HEK293 (cell line): Measurements from ENCODE around the gene COQ3.
A peak's percentile ranks its signal among the peaks of the same experiment; 100 is the strongest.

Source experiments
- CTCF ChIA-PET: fragments of 350-600 bp; formaldehyde crosslinking; extraction: SDS; loops from one replicate; lab custom pipeline; 2021; ENCODE audit warnings: antibody characterized with exemption; lab: Yijun Ruan, JAX
- POLR2A ChIA-PET: fragments of 300-600 bp; formaldehyde crosslinking; extraction: SDS; loops from one replicate; lab custom pipeline; 2020; ENCODE audit warnings: antibody characterized with exemption, inconsistent platforms; lab: Yijun Ruan, JAX
- H3K27ac ChIP-seq: fragments of 200-500 bp; sonication (Bioruptor generic); 2 replicates; pipeline ENCODE4 v1.5.1; 2014; ENCODE audit warnings: low read depth, low read length, control low read depth, inconsistent platforms; ENCODE audit errors: extremely low read depth
- H3K36me3 ChIP-seq, 2 experiments: fragments of 200-500 bp in 1 of 2; sonication (Bioruptor generic) in 1 of 2; 1 replicate in 1 of 2; 2 replicates in 1 of 2; pipeline ENCODE4 v1.5.1; 2014 to 2017; ENCODE audit warnings: inconsistent platforms in 2 of 2, low read length in 2 of 2; ENCODE audit not compliant: control insufficient read depth in 2 of 2, insufficient read depth in 1 of 2
- H3K4me1 ChIP-seq: fragments of 200-500 bp; sonication (Bioruptor generic); 2 replicates; pipeline ENCODE4 v1.5.1; 2014; ENCODE audit warnings: mild to moderate bottlenecking, low read length, inconsistent platforms; ENCODE audit not compliant: control insufficient read depth, insufficient read depth
- H3K4me3 ChIP-seq: 2 replicates; pipeline ENCODE4 v1.5.1; 2011; ENCODE audit warnings: low read depth, mild to moderate bottlenecking, control low read depth, low read length, moderate library complexity
- H3K9me3 ChIP-seq: fragments of 200-500 bp; sonication (Bioruptor generic); 2 replicates; pipeline ENCODE4 v1.5.1; 2014; ENCODE audit warnings: low read depth, low read length, inconsistent platforms; ENCODE audit not compliant: control insufficient read depth, insufficient read depth
- FEZF1 ChIP-seq: fragments of 450-650 bp; formaldehyde crosslinking; IDR thresholded peaks from 2 replicates; pipeline ENCODE4 v1.5.1; 2016; ENCODE audit warnings: missing biosample characterization, missing genetic modification characterization
- GLI2 ChIP-seq: fragments of 450-650 bp; formaldehyde crosslinking; IDR thresholded peaks from 2 replicates; pipeline ENCODE4; 2017; ENCODE audit warnings: missing biosample characterization, missing genetic modification characterization, low read depth, borderline replicate concordance
- KLF7 ChIP-seq: fragments of 450-650 bp; formaldehyde crosslinking; IDR thresholded peaks from 2 replicates; pipeline ENCODE4 v1.5.1; 2016; ENCODE audit warnings: missing biosample characterization, missing genetic modification characterization, borderline replicate concordance
- SP3 ChIP-seq: fragments of 450-650 bp; formaldehyde crosslinking; IDR thresholded peaks from 2 replicates; pipeline ENCODE4 v1.5.1; 2016; ENCODE audit warnings: missing biosample characterization, missing genetic modification characterization
- ZBTB11 ChIP-seq: fragments of 450-650 bp; formaldehyde crosslinking; conservative IDR thresholded peaks from 2 replicates; pipeline ENCODE4 v1.5.1; 2016; ENCODE audit warnings: low read depth, missing biosample characterization, missing genetic modification characterization
- ZBTB21 ChIP-seq: fragments of 450-650 bp; formaldehyde crosslinking; IDR thresholded peaks from 2 replicates; pipeline ENCODE4 v1.5.1; 2017; ENCODE audit warnings: missing biosample characterization, missing genetic modification characterization
- ZEB2 ChIP-seq: fragments of 450-650 bp; formaldehyde crosslinking; IDR thresholded peaks from 2 replicates; pipeline ENCODE4 v1.5.1; 2016; ENCODE audit warnings: missing biosample characterization, missing genetic modification characterization
- ZNF132 ChIP-seq: fragments of 450-650 bp; formaldehyde crosslinking; IDR thresholded peaks from 2 replicates; pipeline ENCODE4 v1.5.1; 2017; ENCODE audit warnings: missing biosample characterization, missing genetic modification characterization, borderline replicate concordance
- ZNF138 ChIP-seq: fragments of 450-650 bp; formaldehyde crosslinking; IDR thresholded peaks from 2 replicates; pipeline ENCODE4 v1.5.1; 2016; ENCODE audit warnings: missing biosample characterization, missing genetic modification characterization, borderline replicate concordance
- ZNF148 ChIP-seq: fragments of 450-650 bp; formaldehyde crosslinking; IDR thresholded peaks from 2 replicates; pipeline ENCODE4 v1.5.0; 2017; ENCODE audit warnings: missing biosample characterization, missing genetic modification characterization, borderline replicate concordance
- ZNF18 ChIP-seq: fragments of 450-650 bp; formaldehyde crosslinking; IDR thresholded peaks from 2 replicates; pipeline ENCODE4 v1.5.1; 2016; ENCODE audit warnings: missing biosample characterization, missing genetic modification characterization
- ZNF184 ChIP-seq: fragments of 450-650 bp; IDR thresholded peaks from 2 replicates; pipeline ENCODE4 v1.5.1; 2018; ENCODE audit warnings: missing biosample characterization, mild to moderate bottlenecking, missing genetic modification characterization
- ZNF202 ChIP-seq: fragments of 450-650 bp; formaldehyde crosslinking; IDR thresholded peaks from 2 replicates; pipeline ENCODE4 v1.5.1; 2016; ENCODE audit warnings: missing biosample characterization, missing genetic modification characterization, borderline replicate concordance
- ZNF354C ChIP-seq: fragments of 450-650 bp; formaldehyde crosslinking; IDR thresholded peaks from 2 replicates; pipeline ENCODE4 v1.5.1; 2016; ENCODE audit warnings: missing biosample characterization, missing genetic modification characterization, low read depth, borderline replicate concordance
- ZNF391 ChIP-seq: fragments of 450-650 bp; formaldehyde crosslinking; IDR thresholded peaks from 2 replicates; pipeline ENCODE4 v1.5.1; 2016; ENCODE audit warnings: low read depth, missing biosample characterization, missing genetic modification characterization, borderline replicate concordance
- ZNF394 ChIP-seq: fragments of 450-650 bp; formaldehyde crosslinking; IDR thresholded peaks from 2 replicates; pipeline ENCODE4 v1.5.1; 2016; ENCODE audit warnings: missing biosample characterization, missing genetic modification characterization, mild to moderate bottlenecking, moderate library complexity, borderline replicate concordance
- ZNF404 ChIP-seq: fragments of 450-650 bp; formaldehyde crosslinking; IDR thresholded peaks from 2 replicates; pipeline ENCODE4 v1.5.1; 2017; ENCODE audit warnings: missing biosample characterization, missing genetic modification characterization
- ZNF433 ChIP-seq: fragments of 450-650 bp; formaldehyde crosslinking; IDR thresholded peaks from 2 replicates; pipeline ENCODE4 v1.5.1; 2016; ENCODE audit warnings: missing biosample characterization, missing genetic modification characterization, low read depth
- ZNF48 ChIP-seq: fragments of 450-650 bp; formaldehyde crosslinking; IDR thresholded peaks from 2 replicates; pipeline ENCODE4 v1.5.1; 2016; ENCODE audit warnings: missing biosample characterization, missing genetic modification characterization
- ZNF529 ChIP-seq: fragments of 450-650 bp; formaldehyde crosslinking; IDR thresholded peaks from 2 replicates; pipeline ENCODE4 v1.5.1; 2017; ENCODE audit warnings: missing genetic modification characterization, missing biosample characterization; ENCODE audit not compliant: insufficient replicate concordance
- ZNF555 ChIP-seq: fragments of 450-650 bp; formaldehyde crosslinking; conservative IDR thresholded peaks from 2 replicates; pipeline ENCODE4 v1.5.1; 2017; ENCODE audit warnings: missing biosample characterization, mild to moderate bottlenecking, missing genetic modification characterization, inconsistent platforms
- ZNF558 ChIP-seq: fragments of 450-650 bp; formaldehyde crosslinking; IDR thresholded peaks from 2 replicates; pipeline ENCODE4 v1.5.1; 2016; ENCODE audit warnings: missing biosample characterization, missing genetic modification characterization
- ZNF580 ChIP-seq: fragments of 450-650 bp; formaldehyde crosslinking; IDR thresholded peaks from 2 replicates; pipeline ENCODE4 v1.5.1; 2016; ENCODE audit warnings: missing biosample characterization, missing genetic modification characterization
- ZNF629 ChIP-seq: fragments of 450-650 bp; formaldehyde crosslinking; IDR thresholded peaks from 2 replicates; pipeline ENCODE4 v1.5.1; 2017; ENCODE audit warnings: missing biosample characterization, missing genetic modification characterization
- ZNF654 ChIP-seq: fragments of 450-650 bp; formaldehyde crosslinking; IDR thresholded peaks from 2 replicates; pipeline ENCODE4 v1.5.1; 2016; ENCODE audit warnings: low read depth, missing biosample characterization, missing genetic modification characterization
- ZNF664 ChIP-seq: fragments of 450-650 bp; formaldehyde crosslinking; IDR thresholded peaks from 2 replicates; pipeline ENCODE4 v1.5.1; 2016; ENCODE audit warnings: missing biosample characterization, missing genetic modification characterization
- ZNF704 ChIP-seq: fragments of 450-650 bp; formaldehyde crosslinking; IDR thresholded peaks from 2 replicates; pipeline ENCODE4 v1.5.1; 2016; ENCODE audit warnings: missing biosample characterization, missing genetic modification characterization
- ZNF791 ChIP-seq: fragments of 450-650 bp; formaldehyde crosslinking; IDR thresholded peaks from 2 replicates; pipeline ENCODE4 v1.5.1; 2016; ENCODE audit warnings: missing biosample characterization, missing genetic modification characterization
- ZNF837 ChIP-seq: fragments of 450-650 bp; formaldehyde crosslinking; IDR thresholded peaks from 2 replicates; pipeline ENCODE4 v1.5.1; 2016; ENCODE audit warnings: missing biosample characterization, missing genetic modification characterization
- ZXDB ChIP-seq: fragments of 450-650 bp; formaldehyde crosslinking; IDR thresholded peaks from 2 replicates; pipeline ENCODE4 v1.5.1; 2016; ENCODE audit warnings: missing biosample characterization, missing genetic modification characterization

The COQ3 gene

GRCh38 chr6:99390896-99391295 is 3.1 kb downstream of the COQ3 start:
- no peaks in the 10 kb centered on the region for H3K9me3 ChIP-seq
- POLR2A ChIA-PET = no interaction called here
- no peak overlapping the region for H3K4me3 ChIP-seq
- no peak overlapping the region for H3K27ac ChIP-seq
- no peaks in the 10 kb centered on the region for H3K36me3 ChIP-seq
- no peaks in the 10 kb centered on the region for H3K4me1 ChIP-seq
- CTCF ChIA-PET = interaction anchor here (0.7 to 1.1 kb wide), 2 partner anchors 60 to 568 kb away, joined by 4 read pairs; no protein-coding TSS in a partner anchor
- no peak for TF ChIP-seq ZNF48 (tag by site-specific recombination)
- TF ChIP-seq ZNF529 (tag by site-specific recombination) = peak; percentile 83
- peak; percentile 85 for TF ChIP-seq ZBTB11 (tag by site-specific recombination)
- peak; percentile 77; the same call in 1 of the 2 replicates for TF ChIP-seq ZXDB (tag by site-specific recombination)
- no peak for TF ChIP-seq FEZF1 (tag by site-specific recombination)
- 0 out of 2 replicates have a peak, but pooled peaks have one; percentile 51 for TF ChIP-seq ZNF791 (tag by site-specific recombination)
- TF ChIP-seq ZNF704 (tag by site-specific recombination) = 0 out of 2 replicates have a peak, but pooled peaks have one; percentile 63
- TF ChIP-seq ZNF132 (tag by site-specific recombination) = no peak
- TF ChIP-seq ZNF202 (tag by site-specific recombination) = peak; percentile 95
- peak; percentile 78; the same call in 1 of the 2 replicates for TF ChIP-seq ZNF558 (tag by site-specific recombination)
- TF ChIP-seq ZNF404 (tag by site-specific recombination) = peak; percentile 78; the same call in 1 of the 2 replicates
- TF ChIP-seq KLF7 (tag by site-specific recombination) = peak; percentile 66; the same call in 1 of the 2 replicates
- peak; percentile 95 for TF ChIP-seq ZNF394 (tag by site-specific recombination)
- peak; percentile 42; the same call in 1 of the 2 replicates for TF ChIP-seq GLI2 (tag by site-specific recombination)
- 0 out of 2 replicates have a peak, but pooled peaks have one; percentile 34 for TF ChIP-seq ZNF18 (tag by site-specific recombination)
- TF ChIP-seq ZNF629 = peak; percentile 57
- TF ChIP-seq ZNF148 (tag by site-specific recombination) = no peak
- 0 out of 2 replicates have a peak, but pooled peaks have one; percentile 16 for TF ChIP-seq SP3 (tag by site-specific recombination)
- TF ChIP-seq ZNF664 (tag by site-specific recombination) = peak; percentile 81
- peak; percentile 59; the same call in 1 of the 2 replicates for TF ChIP-seq ZBTB21 (tag by site-specific recombination)
- TF ChIP-seq ZNF654 = peak; percentile 44; the same call in 1 of the 2 replicates
- TF ChIP-seq ZNF184 (tag by site-specific recombination) = no peak
- no peak for TF ChIP-seq ZEB2 (tag by site-specific recombination)
- TF ChIP-seq ZNF837 (tag by site-specific recombination) = no peak
- peak; percentile 90 for TF ChIP-seq ZNF433 (tag by site-specific recombination)
- peak; percentile 93 for TF ChIP-seq ZNF555
- 0 out of 2 replicates have a peak, but pooled peaks have one; percentile 60 for TF ChIP-seq ZNF138 (tag by site-specific recombination)
- TF ChIP-seq ZNF391 (tag by site-specific recombination) = no peak
- TF ChIP-seq ZNF580 (tag by site-specific recombination) = peak; percentile 81
- TF ChIP-seq ZNF354C (tag by site-specific recombination) = 0 out of 2 replicates have a peak, but pooled peaks have one; percentile 18
